ENCODE measurements around the gene SLC25A51.
"Not testable (repeated sequence)": the region's sequence is repeated elsewhere in the genome, so short reads cannot be mapped to it uniquely, and the experiment has no call there.

SLC25A51 gene

GRCh38 chr9:37905776-37906175 is 1.8 kb upstream of the SLC25A51 start:
- DNase-seq (ENCODE audit: extremely low read depth in 1 of 2, low read depth in 1 of 2) = no peak

- DNase-seq (ENCODE audit: extremely low read depth in 1 of 2, low read depth in 1 of 2) = no peak
Observed at GRCh38 chr9:37905131-37905505, 1.2 kb upstream of the SLC25A51 start.

GRCh38 chr9:37904445-37905130 is 661 bp upstream of the SLC25A51 start:
- no peak for DNase-seq (ENCODE audit: extremely low read depth in 1 of 2, low read depth in 1 of 2)

DNA sequence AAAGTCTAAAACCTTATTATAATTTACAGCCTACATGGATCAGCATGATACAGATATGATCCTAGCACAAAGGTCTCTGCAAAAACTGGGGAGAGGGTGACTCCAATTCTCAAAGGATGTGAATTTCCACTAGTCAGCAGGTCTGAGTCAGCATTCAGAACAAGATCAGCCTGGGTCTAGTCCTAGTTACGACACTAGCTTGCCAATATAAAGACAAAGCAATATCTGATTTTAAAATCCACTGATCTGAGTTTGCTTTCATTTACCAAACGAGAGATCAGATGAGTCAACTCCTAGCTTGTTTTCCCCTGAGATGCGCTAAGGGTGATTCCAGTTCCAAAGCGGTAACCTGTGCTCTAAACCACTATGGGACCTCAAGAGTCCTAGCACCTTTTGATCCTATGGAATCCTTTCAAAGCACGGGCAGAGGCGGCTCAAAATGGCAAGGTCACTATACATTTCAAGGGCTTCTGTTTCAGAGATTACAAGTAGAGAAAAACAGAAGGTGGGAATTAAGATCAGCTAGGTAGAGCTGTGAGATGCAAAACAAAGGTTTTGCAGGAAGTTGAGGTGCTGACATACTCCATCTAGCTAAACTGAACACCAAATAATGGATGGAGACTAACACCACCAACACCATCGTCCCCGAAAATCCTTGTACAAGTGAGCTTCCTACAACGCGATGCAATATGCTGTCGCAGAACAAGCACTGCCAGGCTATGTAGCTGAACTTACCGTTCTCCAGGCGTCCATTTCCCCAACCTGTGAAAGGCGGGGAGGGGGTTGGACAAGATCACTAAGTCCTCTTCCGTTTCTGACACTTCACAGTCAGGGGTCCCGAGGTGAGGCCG is 906 bp downstream of the SLC25A51 start:
- no peak for DNase-seq (ENCODE audit: extremely low read depth in 1 of 2, low read depth in 1 of 2)

DNA sequence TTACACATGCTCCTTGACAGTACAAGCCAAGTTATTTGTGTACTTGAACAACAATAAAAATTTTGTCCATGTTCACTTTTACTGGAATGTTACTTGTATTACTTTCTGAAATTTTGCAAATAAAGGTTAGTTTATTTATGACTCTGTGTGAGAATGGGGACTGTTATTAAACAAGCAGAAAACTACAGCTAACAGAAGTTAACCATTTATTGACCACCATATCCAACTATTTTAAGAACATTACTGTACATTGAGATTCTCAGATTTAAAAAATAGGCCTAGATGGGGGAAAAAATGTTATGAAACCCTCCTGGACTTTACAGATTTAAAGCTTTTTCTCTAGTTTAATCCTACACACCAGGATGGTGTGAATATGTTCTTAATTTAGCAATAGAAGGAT is 1.8 kb downstream of the SLC25A51 start:
- DNase-seq (ENCODE audit: extremely low read depth in 1 of 2, low read depth in 1 of 2) = no peak

DNA sequence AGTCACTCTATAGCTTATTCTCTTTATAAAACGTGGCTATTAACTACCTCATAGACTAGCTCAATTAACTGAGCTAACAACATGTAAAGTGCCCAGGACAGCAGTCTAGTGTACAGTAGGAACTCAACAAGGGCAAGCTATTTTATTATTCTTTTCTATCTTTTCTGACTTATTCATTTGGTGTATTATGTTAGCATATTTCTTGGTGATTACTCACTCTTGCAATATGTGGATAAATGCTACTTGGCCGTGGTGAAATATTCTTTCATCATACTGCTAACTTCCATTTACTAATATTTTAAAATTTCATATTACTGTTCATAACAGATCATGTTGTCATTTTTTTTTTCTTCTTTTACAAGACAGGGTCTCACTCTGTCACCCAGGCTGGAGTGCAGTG is 4.9 kb downstream of the SLC25A51 start:
- DNase-seq (ENCODE audit: extremely low read depth in 1 of 2, low read depth in 1 of 2) = no peak

GRCh38 chr9:37897665-37898064 is 6.3 kb downstream of the SLC25A51 start:
- DNase-seq (ENCODE audit: extremely low read depth in 1 of 2, low read depth in 1 of 2) = no peak

DNA sequence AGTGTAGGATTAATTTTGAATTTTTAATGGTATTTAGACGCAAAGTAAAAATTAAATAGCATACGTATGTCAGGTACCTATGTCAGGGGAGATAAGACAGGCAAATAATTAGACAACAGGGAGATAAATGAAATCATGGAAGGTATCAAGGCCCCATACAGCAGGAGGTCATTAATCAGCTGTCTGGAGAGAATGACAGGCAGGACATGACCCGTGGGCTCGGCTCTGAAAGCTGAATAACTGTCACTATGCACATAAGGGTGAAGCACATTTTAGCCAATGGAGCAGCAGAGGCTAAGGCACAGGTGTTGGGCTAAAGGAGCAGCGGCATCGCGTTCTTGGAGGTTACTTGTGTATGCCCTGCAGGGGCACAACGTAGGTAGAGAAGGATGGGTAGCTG is 11.9 kb downstream of the SLC25A51 start:
- DNase-seq (ENCODE audit: extremely low read depth in 1 of 2, low read depth in 1 of 2) = no peak

DNA sequence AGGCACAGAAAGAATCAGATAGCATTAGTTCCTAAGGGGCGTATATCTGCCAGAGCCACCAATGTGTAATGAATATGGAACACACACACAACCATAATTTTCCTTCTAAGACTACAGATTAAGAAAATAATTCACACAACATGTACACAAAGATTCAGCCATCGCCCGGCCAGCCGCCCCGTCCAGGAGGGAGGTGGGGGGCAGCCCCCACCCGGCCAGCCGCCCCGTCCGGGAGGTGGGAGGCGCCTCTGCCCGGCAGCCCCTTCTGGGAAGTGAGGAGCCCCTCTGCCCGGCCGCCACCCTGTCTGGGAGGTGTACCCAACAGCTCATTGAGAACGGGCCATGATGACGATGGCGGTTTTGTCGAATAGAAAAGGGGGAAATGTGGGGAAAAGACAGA is 12.9 kb downstream of the SLC25A51 start:
- DNase-seq (ENCODE audit: extremely low read depth in 1 of 2, low read depth in 1 of 2) = not testable (repeated sequence)

- DNase-seq (ENCODE audit: extremely low read depth in 1 of 2, low read depth in 1 of 2) = no peak
Observed at GRCh38 chr9:37889536-37889935, 14.4 kb downstream of the SLC25A51 start.

- DNase-seq (ENCODE audit: extremely low read depth in 1 of 2, low read depth in 1 of 2) = not testable (repeated sequence)
Observed at GRCh38 chr9:37887977-37888583, 15.8 kb downstream of the SLC25A51 start.

- DNase-seq (ENCODE audit: extremely low read depth in 1 of 2, low read depth in 1 of 2) = no peak
Observed at GRCh38 chr9:37880916-37881479, 22.9 kb downstream of the SLC25A51 start.

GRCh38 chr9:37876376-37876775 is 27.6 kb downstream of the SLC25A51 start:
- DNase-seq (ENCODE audit: extremely low read depth in 1 of 2, low read depth in 1 of 2) = no peak

DNA sequence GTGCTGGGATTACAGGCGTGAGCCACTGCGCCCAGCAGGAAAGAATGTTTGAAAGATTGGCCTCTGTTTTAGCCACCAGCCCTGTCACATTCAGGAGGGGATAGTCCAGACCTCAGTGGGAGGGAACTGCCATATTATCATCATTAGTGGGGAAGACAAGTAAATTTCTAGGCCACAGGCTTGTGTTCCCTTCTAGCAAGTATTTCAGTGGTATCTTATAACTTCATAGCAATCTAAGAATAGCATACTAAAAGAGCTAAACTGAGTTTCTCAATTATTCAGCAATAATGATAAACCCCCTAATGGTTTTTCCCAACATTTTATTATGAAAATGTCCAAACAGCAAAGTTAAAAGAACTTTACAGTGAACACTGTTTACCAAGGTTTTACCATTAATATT is 30.0 kb downstream of the SLC25A51 start:
- DNase-seq (ENCODE audit: extremely low read depth in 1 of 2, low read depth in 1 of 2) = no peak

DNA sequence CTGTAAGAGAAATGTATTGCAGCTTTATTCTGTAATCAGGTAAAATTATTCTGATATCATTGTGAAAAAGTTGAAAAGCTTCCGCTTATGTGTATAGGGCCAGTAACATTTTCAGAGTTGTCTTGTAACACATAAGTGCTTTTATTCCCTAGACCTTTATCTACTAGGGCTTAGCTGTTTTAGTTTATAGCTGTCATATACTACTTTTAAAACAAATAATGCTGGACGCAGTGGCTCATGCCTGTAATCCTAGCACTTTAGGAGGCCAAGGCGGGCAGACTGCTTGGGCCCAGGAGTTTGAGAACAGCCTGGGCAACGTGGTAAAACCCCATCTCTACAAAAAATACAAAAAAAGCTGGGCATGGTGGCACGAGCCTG is 33.1 kb downstream of the SLC25A51 start:
- no peak for DNase-seq (ENCODE audit: extremely low read depth in 1 of 2, low read depth in 1 of 2)

GRCh38 chr9:37870081-37870798 is 33.7 kb downstream of the SLC25A51 start:
- DNase-seq (ENCODE audit: extremely low read depth in 1 of 2, low read depth in 1 of 2) = no peak

GRCh38 chr9:37862530-37862929 is 41.4 kb downstream of the SLC25A51 start:
- DNase-seq (ENCODE audit: extremely low read depth in 1 of 2, low read depth in 1 of 2) = no peak

GRCh38 chr9:37859043-37859442 is 44.9 kb downstream of the SLC25A51 start:
- no peak for DNase-seq (ENCODE audit: extremely low read depth in 1 of 2, low read depth in 1 of 2)

DNA sequence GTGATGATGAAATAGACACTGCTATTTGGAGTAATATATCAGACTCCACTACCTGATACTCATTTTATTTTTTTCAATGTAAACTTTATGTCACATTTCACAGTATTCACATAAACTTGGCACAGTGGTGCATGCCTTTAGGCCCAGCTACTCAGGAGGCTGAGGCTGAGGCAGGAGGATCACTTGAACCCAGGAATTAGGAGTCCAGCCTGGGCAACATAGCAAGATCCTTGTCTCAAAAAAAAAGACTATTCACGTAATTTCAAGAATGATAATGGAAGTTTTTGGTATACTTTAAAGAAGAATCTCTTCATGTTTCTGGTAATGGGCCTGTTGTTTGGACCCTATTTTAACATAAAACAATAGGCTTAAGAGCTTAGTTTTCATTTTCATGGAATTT is 47.4 kb downstream of the SLC25A51 start:
- DNase-seq (ENCODE audit: extremely low read depth in 1 of 2, low read depth in 1 of 2) = no peak

- no peak for DNase-seq (ENCODE audit: extremely low read depth in 1 of 2, low read depth in 1 of 2)
Observed at GRCh38 chr9:37852222-37852621, 51.7 kb downstream of the SLC25A51 start.

GRCh38 chr9:37840560-37841194 is 63.2 kb downstream of the SLC25A51 start:
- DNase-seq (ENCODE audit: extremely low read depth in 1 of 2, low read depth in 1 of 2) = no peak

Data from activated CD8-positive, alpha-beta memory T cell treated with anti-CD3 and anti-CD28 coated beads for 1 hour (primary cell).